Measurements from ENCODE around the gene TRIM67. TPM values are rescaled to one million over a fixed set of nuclear protein-coding genes. Genes with fewer than 3 reads are reported as not detected.

TRIM67 gene
- total RNA-seq, 2 donors from 2014 or later = not detected

- no peak for TF ChIP-seq CTCF (IDR thresholded peaks at IDR 0.05)
- Histone ChIP-seq H3K27me3 (replicated peaks; ENCODE audit: insufficient read depth) (no peaks in the 10 kb centered on the region), H3K9me3 (no peaks in the 10 kb centered on the region), H3K36me3 (peaks cover 14% of the 10 kb centered on the region), H3K4me3 (no peak overlapping the region), H3K27ac (no peak overlapping the region), H3K4me1 (ENCODE audit: control insufficient read depth in 1 of 2, low read depth in 2 of 2) (peaks cover 9 to 10% of the 10 kb centered on the region in 2 donors)
- DNase-seq (ENCODE audit: low spot score) (no peak), ATAC-seq (ENCODE audit: insufficient number of reproducible peaks, low FRiP score, low read depth) (no peak)
Observed at GRCh38 chr1:231236208-231236591, 74.3 kb downstream of the TRIM67 start.

- Histone ChIP-seq H3K9me3 (no peaks in the 10 kb centered on the region), H3K27me3 (replicated peaks; ENCODE audit: insufficient read depth) (no peaks in the 10 kb centered on the region), H3K27ac (no peak overlapping the region), H3K36me3 (peaks cover 14% of the 10 kb centered on the region), H3K4me1 (ENCODE audit: control insufficient read depth in 1 of 2, low read depth in 2 of 2) (peaks cover 9 to 12% of the 10 kb centered on the region in 2 donors), H3K4me3 (no peak overlapping the region)
- TF ChIP-seq CTCF (IDR thresholded peaks at IDR 0.05) = no peak
- DNase-seq (ENCODE audit: low spot score) (no peak), ATAC-seq (ENCODE audit: insufficient number of reproducible peaks, low FRiP score, low read depth) (no peak)
Observed at GRCh38 chr1:231236938-231237337, 75.1 kb downstream of the TRIM67 start.

- Histone ChIP-seq H3K4me1 (ENCODE audit: control insufficient read depth in 1 of 2, low read depth in 2 of 2) (peaks cover 18 to 26% of the 10 kb centered on the region in 2 donors), H3K4me3 (no peak overlapping the region), H3K9me3 (no peaks in the 10 kb centered on the region), H3K36me3 (peaks cover 14% of the 10 kb centered on the region), H3K27ac (no peak overlapping the region), H3K27me3 (replicated peaks; ENCODE audit: insufficient read depth) (no peaks in the 10 kb centered on the region)
- ATAC-seq (ENCODE audit: insufficient number of reproducible peaks, low FRiP score, low read depth) (no peak), DNase-seq (ENCODE audit: low spot score) (no peak)
- TF ChIP-seq CTCF (IDR thresholded peaks at IDR 0.05) = no peak
Observed at GRCh38 chr1:231238298-231238697, 76.4 kb downstream of the TRIM67 start.

- Histone ChIP-seq H3K27me3 (replicated peaks; ENCODE audit: insufficient read depth) (no peaks in the 10 kb centered on the region), H3K9me3 (no peaks in the 10 kb centered on the region), H3K4me3 (peak overlapping the region; percentile 90), H3K4me1 (ENCODE audit: control insufficient read depth in 1 of 2, low read depth in 2 of 2) (peaks cover 18 to 27% of the 10 kb centered on the region in 2 donors), H3K27ac (peak overlapping the region; percentile 63 to 75), H3K36me3 (peaks cover 14% of the 10 kb centered on the region)
- DNase-seq (ENCODE audit: low spot score) (no peak), ATAC-seq (ENCODE audit: insufficient number of reproducible peaks, low FRiP score, low read depth) (no peak)
- TF ChIP-seq CTCF (IDR thresholded peaks at IDR 0.05) = no peak
Observed at GRCh38 chr1:231240531-231240882, 78.6 kb downstream of the TRIM67 start.

GRCh38 chr1:231240883-231241735 lies 79.3 kb downstream of the TRIM67 start, which contains the start of gene GNPAT:
Gene GNPAT (plus strand): TSS chr1:231241212. CDS start chr1:231241379, 167 bp downstream.
- Histone ChIP-seq H3K27ac (peak within 1 kb of the TSS; percentile 63 to 75), H3K9me3 (no peaks in the 10 kb centered on the region), H3K4me1 (ENCODE audit: control insufficient read depth in 1 of 2, low read depth in 2 of 2) (peaks cover 18 to 27% of the 10 kb centered on the region in 2 donors), H3K4me3 (peak within 1 kb of the TSS; percentile 90), H3K36me3 (peaks cover 14% of the 10 kb centered on the region), H3K27me3 (replicated peaks; ENCODE audit: insufficient read depth) (no peaks in the 10 kb centered on the region)
- DNase-seq (ENCODE audit: low spot score) = peak; percentile 69
- peak; percentile 85 for ATAC-seq (ENCODE audit: insufficient number of reproducible peaks, low FRiP score, low read depth)
- TF ChIP-seq CTCF (IDR thresholded peaks at IDR 0.05) = no peak
